Measurements from ENCODE around the gene FADS3.

Gene FADS3

DNA sequence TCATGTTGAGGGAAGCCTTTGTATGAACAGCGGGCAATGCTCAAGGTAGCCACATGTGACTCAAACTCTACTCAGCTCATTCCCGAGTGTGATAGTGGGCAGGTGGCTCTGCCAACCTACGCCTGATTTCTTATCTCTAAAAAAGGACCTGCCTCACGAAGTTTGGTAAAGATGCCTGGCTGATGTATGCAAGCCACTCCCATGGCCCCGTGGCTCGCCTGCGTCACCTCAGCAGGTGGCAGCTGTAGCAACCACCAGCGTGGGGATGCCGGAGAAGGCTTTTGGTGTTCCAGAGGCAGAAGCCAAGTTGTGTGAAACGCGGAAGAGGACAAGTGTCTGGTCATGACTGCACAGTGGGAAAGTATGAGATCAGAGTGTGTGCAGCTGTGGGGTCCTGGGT lies 57.9 kb downstream of the FADS3 start:
- no peak for DNase-seq

DNA sequence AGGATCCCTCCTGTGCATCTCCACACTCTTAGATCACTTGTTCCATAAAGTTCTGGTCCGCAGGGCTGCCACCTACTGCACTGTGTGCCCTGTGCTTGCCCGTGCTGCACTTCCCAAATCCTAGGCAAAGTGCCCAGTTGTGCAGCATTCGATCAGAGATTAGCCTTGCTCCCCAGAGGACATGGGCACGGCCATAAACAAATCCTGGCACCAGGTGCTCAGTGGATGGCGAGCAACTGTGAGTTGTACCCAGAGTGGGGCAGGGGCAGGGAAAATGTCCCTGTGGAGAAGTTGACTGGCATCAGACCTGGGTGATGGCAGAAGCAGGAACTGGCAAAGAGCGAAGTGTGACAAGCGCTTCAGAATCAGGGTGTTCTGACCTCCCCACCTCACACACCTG lies 58.6 kb downstream of the FADS3 start:
- no peak for DNase-seq

DNA sequence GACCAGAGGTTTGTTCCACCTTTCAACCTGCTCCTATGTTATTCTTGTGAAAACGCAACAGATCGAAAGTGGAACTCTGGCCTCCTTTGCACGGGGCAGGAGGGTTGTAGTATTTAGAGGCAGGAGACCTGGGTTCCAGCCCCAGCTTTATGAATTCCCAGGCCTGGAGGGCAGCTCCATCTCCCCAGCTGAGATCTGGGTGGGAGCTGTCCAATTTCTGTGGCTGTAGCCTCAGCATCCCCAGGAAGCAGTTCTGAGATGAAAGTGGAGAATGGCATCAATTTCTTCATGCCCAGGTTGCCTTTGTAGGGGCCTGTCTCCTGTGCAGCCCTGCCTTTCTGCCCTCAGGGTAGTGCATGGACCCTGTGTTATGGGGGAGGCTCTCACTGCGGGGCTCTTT lies 59.1 kb downstream of the FADS3 start:
- no peak for DNase-seq

DNA sequence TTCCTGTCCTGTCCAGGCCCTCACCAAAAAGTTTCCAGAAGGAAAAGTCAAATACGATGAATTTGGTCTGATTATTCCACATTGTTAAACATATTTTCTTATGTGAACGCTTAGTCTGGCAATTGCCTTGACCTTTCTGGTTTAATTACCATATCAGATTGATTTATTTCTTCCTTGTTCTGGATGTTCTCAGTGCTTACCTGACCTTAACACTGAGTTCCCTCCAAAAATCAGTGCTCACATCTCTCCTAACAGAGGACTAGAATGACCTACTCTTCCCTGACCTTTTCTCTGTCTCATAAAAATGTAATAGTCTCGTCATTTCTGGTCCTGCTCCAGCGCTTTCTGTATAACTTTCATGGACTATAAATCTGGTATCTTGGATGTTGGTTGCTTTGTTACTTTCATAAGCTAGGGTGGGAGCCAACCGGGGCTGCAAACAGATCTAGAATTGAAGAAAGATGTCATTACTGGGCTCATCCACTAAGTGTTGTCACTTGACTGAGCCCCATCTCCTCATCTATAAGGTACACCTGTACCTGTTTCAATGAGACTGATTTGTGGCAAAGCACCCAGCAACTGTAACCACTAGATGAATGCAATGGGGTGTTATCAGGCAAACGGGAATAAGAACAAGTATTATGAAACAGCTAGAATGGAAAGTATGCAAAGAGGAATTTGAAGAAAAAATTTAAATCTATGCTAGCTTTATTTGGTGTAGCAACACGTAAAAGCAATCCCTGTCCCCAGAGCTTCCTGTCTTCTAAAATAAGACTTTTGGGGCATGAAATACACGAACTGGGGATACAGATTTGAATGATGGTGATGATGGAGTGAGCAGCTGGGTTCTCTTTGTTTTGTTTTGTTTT lies 60.9 kb downstream of the FADS3 start:
- DNase-seq = no peak

DNA sequence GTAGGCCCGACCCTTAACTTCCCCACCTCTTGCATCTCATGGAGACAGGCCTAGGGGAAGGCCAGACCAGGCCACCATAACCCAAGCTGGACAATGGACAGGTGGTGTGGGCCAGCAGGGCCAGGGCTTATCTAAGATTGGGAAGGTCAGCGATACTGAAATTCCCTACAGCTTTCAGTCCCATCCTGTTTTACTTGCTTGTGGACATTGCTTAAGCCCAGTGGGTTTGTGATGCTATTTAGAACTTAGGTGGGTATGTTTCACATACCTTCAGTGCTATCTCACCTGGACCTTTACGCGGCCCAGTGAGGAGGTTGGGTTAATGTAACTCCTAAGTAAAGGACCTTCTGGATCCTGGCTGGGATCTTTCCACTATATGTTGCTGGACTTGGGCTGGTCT lies 61.5 kb downstream of the FADS3 start:
- DNase-seq = no peak

DNA sequence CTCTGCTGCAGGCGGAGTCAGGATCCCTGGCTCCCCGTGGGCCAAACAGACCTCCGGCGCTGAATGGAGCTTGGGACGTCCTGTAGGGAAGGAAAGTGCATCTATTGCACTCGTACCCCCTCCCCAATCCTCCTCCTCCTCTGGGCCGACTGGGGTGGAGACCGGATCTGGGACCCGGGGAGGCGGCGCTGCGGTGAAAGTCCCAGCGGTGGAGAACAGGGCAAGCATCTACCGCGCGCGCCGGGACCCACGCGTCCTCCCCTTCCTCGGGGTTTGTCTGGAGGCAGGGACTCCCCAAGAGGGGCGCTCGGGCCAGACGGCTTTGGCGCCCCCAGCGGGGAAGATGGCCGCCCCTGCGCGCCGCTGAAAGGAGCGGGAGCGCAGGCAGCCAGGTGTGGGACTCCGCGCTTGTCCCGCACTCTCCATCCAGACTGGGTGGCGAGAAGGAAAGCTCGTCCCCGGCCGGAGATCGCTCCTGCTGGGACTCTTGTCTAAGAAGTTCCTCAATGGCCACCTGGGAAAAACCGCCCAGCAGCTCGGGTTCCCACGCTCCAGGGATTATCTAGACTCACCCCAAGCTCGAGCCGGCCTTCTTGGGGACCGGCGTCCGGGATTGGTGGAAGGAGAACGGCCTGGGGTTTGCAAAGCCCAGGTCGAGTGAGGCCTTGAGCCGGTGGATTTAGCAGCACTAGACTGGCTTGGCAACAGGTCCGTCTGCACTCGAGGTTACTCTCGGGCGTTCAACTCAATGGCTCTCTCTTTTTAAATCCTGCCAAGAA lies 62.5 kb downstream of the FADS3 start:
- no peak for DNase-seq

DNA sequence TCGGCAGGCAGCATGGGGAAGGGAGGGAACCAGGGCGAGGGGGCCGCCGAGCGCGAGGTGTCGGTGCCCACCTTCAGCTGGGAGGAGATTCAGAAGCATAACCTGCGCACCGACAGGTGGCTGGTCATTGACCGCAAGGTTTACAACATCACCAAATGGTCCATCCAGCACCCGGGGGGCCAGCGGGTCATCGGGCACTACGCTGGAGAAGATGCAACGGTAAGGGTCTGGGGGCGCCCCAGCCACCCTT lies 63.0 kb downstream of the FADS3 start:
- DNase-seq = no peak

DNA sequence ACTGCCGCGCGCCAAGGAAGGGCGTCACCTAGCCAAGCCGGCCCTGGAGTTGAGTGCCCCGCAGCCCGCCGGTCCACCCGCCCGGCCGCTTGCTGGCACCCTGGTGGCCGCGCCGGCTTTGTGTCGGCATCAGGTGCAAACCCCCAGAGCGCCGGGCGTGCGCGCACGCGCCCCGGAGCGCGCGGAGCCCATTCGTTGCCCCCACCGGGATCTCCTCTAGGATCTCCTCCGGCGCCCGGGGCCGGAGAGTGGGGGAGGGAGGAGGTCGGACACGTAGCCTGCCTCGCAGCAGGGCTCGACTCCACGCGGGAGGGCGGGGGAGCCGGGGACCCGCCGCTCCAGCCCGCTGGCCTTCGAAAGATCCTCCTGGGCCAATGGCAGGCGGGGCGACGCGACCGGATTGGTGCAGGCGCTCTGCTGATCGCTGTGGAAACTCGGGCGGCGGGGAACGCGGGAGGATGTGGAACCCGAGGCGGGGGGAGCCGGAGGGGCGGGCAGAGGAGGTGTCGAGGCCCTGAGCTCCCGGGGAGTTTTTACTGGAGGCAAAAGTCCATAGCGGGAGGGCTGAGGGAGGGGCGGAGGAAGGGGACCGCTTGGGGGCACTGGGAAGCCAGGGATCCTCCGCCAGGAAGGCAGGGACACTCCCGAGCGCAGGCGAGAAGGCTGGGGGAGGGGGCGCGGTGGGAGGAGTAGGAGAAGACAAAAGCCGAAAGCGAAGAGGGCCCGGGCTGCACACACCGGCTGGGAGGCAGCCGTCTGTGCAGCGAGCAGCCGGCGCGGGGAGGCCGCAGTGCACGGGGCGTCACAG lies 63.6 kb downstream of the FADS3 start, which contains the start of gene FADS2:
Gene FADS2, plus strand, starts transcription at position 730 of the 808 bp plus-strand sequence. CDS start 91 bp downstream, outside the sequence.
- DNase-seq = peak in 1 of 2 experiments; percentile 56

DNA sequence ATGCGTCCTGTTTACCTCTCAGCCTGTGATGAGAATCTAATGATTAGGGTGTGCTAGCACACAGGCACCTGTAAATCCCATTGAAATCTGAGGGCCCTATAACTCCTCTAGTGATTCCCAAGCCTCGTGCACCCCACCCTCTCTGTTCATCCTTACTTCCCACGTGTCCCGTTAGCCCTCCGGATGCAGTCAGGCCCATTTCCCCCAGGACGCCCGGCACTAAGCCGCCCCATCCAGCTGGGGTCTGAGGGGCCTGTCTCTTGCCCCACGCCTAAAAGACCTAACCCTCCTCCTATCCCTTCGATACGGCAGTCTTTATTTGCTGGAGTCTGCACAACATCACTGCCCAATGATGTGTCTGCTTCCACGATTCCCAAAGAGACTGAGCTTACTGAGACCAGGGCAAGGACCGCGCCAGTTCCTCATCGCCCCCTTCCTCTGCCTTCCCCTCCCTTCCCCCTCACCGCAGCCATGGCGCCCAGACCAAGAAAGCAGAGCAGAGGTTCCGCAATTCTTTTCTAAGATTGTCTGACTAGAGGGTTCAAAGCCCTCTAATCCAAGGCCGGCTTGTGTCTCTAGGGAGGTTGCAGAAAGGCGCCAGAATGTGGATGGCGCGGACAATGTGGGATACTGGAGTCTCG lies 64.3 kb downstream of the FADS3 start:
- DNase-seq = no peak

Measured in cerebellar nuclear complex (tissue), 1 donor.